ENCODE measurements around the gene ITIH5. TPM values are rescaled to one million over a fixed set of nuclear protein-coding genes. Genes with fewer than 3 reads are reported as not detected.

The ITIH5 gene
- total RNA-seq, 1 donor from 2014 or later: 34.0 TPM

DNA sequence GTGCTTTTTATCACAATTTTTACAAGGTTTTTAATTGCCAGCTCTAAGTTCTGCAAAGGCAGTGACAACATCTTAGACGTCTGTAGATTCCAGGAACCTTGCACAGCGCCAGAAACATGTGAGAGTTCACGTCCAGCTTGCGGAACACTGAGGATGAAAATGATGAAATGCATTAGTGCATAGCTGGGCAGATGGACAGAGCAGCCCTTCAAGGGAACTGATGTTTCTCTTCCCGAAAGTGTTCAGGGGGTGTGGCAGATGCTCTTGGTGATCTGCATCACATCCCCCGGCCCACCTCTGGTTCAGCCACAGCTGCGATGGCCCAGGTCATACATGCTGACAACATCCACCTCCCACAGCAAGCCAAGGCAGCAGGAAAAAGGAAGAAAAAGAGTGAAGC lies 40.9 kb downstream of the ITIH5 start:
- no peak for DNase-seq (ENCODE audit: extremely low spot score, unreplicated experiment)
- TF ChIP-seq, protein P1, sequence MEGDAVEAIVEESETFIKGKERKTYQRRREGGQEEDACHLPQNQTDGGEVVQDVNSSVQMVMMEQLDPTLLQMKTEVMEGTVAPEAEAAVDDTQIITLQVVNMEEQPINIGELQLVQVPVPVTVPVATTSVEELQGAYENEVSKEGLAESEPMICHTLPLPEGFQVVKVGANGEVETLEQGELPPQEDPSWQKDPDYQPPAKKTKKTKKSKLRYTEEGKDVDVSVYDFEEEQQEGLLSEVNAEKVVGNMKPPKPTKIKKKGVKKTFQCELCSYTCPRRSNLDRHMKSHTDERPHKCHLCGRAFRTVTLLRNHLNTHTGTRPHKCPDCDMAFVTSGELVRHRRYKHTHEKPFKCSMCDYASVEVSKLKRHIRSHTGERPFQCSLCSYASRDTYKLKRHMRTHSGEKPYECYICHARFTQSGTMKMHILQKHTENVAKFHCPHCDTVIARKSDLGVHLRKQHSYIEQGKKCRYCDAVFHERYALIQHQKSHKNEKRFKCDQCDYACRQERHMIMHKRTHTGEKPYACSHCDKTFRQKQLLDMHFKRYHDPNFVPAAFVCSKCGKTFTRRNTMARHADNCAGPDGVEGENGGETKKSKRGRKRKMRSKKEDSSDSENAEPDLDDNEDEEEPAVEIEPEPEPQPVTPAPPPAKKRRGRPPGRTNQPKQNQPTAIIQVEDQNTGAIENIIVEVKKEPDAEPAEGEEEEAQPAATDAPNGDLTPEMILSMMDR (conservative IDR thresholded peaks at IDR 0.05): no peak
- no peaks in the 10 kb centered on the region for H3K27me3 Mint-ChIP-seq
- H3K9me3 Mint-ChIP-seq: no peaks in the 10 kb centered on the region
- no peaks in the 10 kb centered on the region for H3K4me1 Mint-ChIP-seq (ENCODE audit: unreplicated experiment)
- no peak overlapping the region for H3K4me3 Mint-ChIP-seq
- H3K36me3 Mint-ChIP-seq: peaks cover 5% of the 10 kb centered on the region
- H3K27ac Mint-ChIP-seq: no peak overlapping the region

DNA sequence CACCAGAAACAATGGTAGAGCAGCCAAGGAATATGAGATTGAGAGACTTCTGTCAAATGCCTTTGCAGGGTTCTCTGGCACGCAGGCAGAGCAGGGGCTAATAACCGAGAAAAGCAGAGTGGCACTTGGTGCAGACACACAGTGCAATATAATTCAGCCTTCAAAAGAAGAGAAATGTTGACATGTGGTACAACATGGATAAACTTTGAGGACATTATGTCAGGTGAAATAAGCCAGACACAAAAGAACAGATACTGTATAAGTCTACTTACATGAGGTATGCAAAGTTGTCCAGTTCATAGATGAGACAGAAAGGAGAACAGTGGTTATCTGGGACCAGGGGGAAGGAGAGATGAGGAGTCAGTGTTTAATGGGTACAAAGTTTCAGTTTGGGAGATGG lies 41.8 kb downstream of the ITIH5 start:
- Mint-ChIP-seq H3K36me3 (peaks cover 5% of the 10 kb centered on the region), H3K9me3 (no peaks in the 10 kb centered on the region), H3K4me1 (ENCODE audit: unreplicated experiment) (no peaks in the 10 kb centered on the region), H3K27ac (no peak overlapping the region), H3K4me3 (no peak overlapping the region), H3K27me3 (no peaks in the 10 kb centered on the region)
- TF ChIP-seq, protein P1 (conservative IDR thresholded peaks at IDR 0.05): no peak
- no peak for DNase-seq (ENCODE audit: extremely low spot score, unreplicated experiment)

DNA sequence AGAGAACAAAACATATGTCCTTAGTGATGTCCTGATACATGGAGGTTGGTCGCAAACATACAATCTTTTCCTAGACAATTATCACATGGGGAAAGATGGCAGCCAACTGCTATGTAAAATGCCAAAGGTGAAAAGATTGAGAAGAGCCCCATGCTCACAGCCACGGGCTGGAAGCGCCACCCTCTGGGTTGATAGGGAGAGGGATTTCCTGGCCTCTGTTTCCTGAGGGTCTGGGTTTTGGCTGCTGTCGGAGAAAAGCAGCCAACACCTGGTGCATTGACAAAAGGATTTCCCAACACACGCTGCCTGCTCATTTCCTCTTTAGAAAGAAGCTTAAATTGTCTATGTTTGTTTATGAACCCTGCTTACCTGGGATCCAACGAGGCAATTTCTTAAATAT lies 43.8 kb downstream of the ITIH5 start:
- peaks cover 3% of the 10 kb centered on the region for H3K27me3 Mint-ChIP-seq
- H3K27ac Mint-ChIP-seq: no peak overlapping the region
- H3K4me1 Mint-ChIP-seq (ENCODE audit: unreplicated experiment): no peaks in the 10 kb centered on the region
- TF ChIP-seq, protein P1 (conservative IDR thresholded peaks at IDR 0.05): peak; percentile 40
- H3K36me3 Mint-ChIP-seq: peaks cover 5% of the 10 kb centered on the region
- no peak overlapping the region for H3K4me3 Mint-ChIP-seq
- H3K9me3 Mint-ChIP-seq: no peaks in the 10 kb centered on the region
- no peak for DNase-seq (ENCODE audit: extremely low spot score, unreplicated experiment)

DNA sequence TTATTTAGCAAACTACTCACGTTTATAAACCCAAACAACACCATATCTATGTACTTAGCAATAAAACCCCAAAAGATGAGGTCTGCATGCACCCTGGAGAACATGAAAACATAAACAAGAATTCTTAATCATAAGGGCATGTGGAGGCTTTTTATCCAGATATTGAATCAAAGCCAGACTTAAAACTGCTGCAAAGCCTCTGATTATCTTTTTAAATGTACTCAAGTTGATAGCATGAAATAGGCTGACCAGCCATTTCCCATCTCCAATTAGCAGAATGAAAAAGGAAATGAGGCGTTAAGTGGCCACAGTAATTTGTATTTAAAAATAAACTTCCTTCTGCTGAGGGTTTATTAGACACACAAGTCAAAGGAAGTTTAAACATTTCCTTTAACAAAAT lies 48.3 kb downstream of the ITIH5 start:
- TF ChIP-seq, protein P1 (conservative IDR thresholded peaks at IDR 0.05): no peak
- no peak overlapping the region for H3K4me3 Mint-ChIP-seq
- H3K27me3 Mint-ChIP-seq: peaks cover 3% of the 10 kb centered on the region
- no peaks in the 10 kb centered on the region for H3K4me1 Mint-ChIP-seq (ENCODE audit: unreplicated experiment)
- H3K27ac Mint-ChIP-seq: no peak overlapping the region
- no peak for DNase-seq (ENCODE audit: extremely low spot score, unreplicated experiment)
- no peaks in the 10 kb centered on the region for H3K36me3 Mint-ChIP-seq
- no peaks in the 10 kb centered on the region for H3K9me3 Mint-ChIP-seq

DNA sequence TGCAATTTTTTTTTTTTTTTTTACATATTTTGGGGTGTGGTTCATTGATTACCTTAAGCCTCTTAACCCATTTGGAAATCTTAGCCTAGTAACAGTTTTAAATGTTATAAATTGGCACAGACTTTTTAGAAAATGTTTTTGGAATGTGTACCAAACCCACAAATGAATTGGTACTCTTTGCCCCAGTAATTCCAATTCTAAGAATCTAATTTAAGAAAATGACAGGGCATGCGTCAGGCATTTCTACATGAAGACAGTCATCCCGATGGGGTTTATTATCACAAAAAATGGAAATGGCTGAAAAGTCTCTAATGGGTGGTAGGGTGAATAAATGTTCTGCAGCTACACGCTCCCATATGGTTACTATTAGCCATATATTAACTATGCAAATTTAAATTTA lies 54.9 kb downstream of the ITIH5 start:
- no peak overlapping the region for H3K4me3 Mint-ChIP-seq
- H3K9me3 Mint-ChIP-seq: no peaks in the 10 kb centered on the region
- TF ChIP-seq, protein P1 (conservative IDR thresholded peaks at IDR 0.05): no peak
- no peak overlapping the region for H3K27ac Mint-ChIP-seq
- H3K27me3 Mint-ChIP-seq: no peaks in the 10 kb centered on the region
- no peaks in the 10 kb centered on the region for H3K36me3 Mint-ChIP-seq
- H3K4me1 Mint-ChIP-seq (ENCODE audit: unreplicated experiment): peaks cover 4% of the 10 kb centered on the region
- DNase-seq (ENCODE audit: extremely low spot score, unreplicated experiment): no peak
